Adrenal gland (tissue), 12 donors: ENCODE measurements around the gene CLDN15. TPM values are rescaled to one million over a fixed set of nuclear protein-coding genes. Genes with fewer than 3 reads are reported as not detected.

Experiments
- DNase-seq, 7 donors: peaks; one replicate each; pipeline ENCODE4 v3.0.0-alpha.2; 2019 to 2020
- H3K27ac ChIP-seq, 5 donors: fragments of 200-600 bp; sonication (generic) in 4 of 5; 1 replicate in 3 of 5; 2 replicates in 2 of 5; pipeline versions ENCODE4 v1.5.1 to v1.8.0; 2016 to 2020; ENCODE audit warnings: mild to moderate bottlenecking in 1 of 5
- H3K27me3 ChIP-seq: fragments of 200-600 bp; 2 replicates; pipeline ENCODE4 v1.8.0; 2021
- H3K36me3 ChIP-seq, 2 donors: fragments of 200-600 bp; replicated peaks in 1 of 2; 1 replicate in 1 of 2; 2 replicates in 1 of 2; pipeline versions ENCODE4 v1.5.1 to v1.8.0; 2018 to 2022
- H3K4me1 ChIP-seq, 2 donors: fragments of 200-600 bp; replicated peaks in 1 of 2; 1 replicate in 1 of 2; 2 replicates in 1 of 2; pipeline versions ENCODE4 v1.5.1 to v1.8.0; 2018 to 2021
- H3K4me3 ChIP-seq, 4 donors: fragments of 200-600 bp; sonication (generic) in 3 of 4; one replicate each; pipeline ENCODE4 v1.5.1; 2016 to 2018
- H3K9me3 ChIP-seq, 3 donors: fragments of 200-600 bp; sonication (generic) in 1 of 3; replicated peaks in 1 of 3; 1 replicate in 2 of 3; 2 replicates in 1 of 3; pipeline versions ENCODE4 v1.5.1 to v1.8.0; 2016 to 2021
- POLR2A ChIP-seq, 2 donors: fragments of 450-650 bp; IDR thresholded peaks; one replicate each; pipeline ENCODE4 v1.6.1; 2017; ENCODE audit warnings: antibody characterized with exemption in 2 of 2, mild to moderate bottlenecking in 2 of 2, moderate library complexity in 1 of 2
- WGBS, 4 donors: extraction: QIAGEN DNeasy Blood & Tissue Kit in 2 of 4; methylation state at CpG; one replicate each; pipeline versions ENCODE4 v1.1.5 to v1.1.7; 2013 to 2017; 5-methylcytosine and 5-hydroxymethylcytosine counted together
- intact Hi-C, 2 donors: fragments of 100-400 bp; cut with DNase I; formaldehyde crosslinking; loops; one replicate each; pipeline versions ENCODE4 v1.14.1 to v1.15.0; 2022 to 2023
- polyA plus RNA-seq, 3 donors: library from polyadenylated mRNA; stranded (reverse); fragments of 200-250 nt in 2 of 3; fragments of 350-450 nt in 1 of 3; fragmentation: Illumina TruSeq in 1 of 3; extraction: RNeasy Lipid Tissue Mini Kit (QIAGEN cat#74804) in 1 of 3; gene quantifications; one replicate each; pipeline ENCODE4 v1.2.3, GENCODE V29; 2013 to 2014
- total RNA-seq, 9 donors: library from RNA; depleted of rRNA in 4 of 9; stranded (reverse); fragments of >200 nt in 4 of 9; fragments of 120-200 nt in 1 of 9; fragmentation: NEBNext Ultra II Directional in 1 of 9; extraction: Animal tissue kit (Norgen Biotek cat#: 25700) in 1 of 9; gene quantifications; one replicate each; pipeline versions ENCODE4 v1.1.0 to v1.2.4, GENCODE V29; 2013 to 2023
- TF ChIP-seq, protein P1 (sequence below), 6 experiments: fragments of 450-650 bp in 4 of 6; fragments of 200-600 bp in 2 of 6; sonication (generic) in 1 of 6; IDR thresholded peaks; 1 replicate in 5 of 6; 2 replicates in 1 of 6; pipeline versions ENCODE4 v1.5.1 to v1.8.0; 2016 to 2021; ENCODE audit warnings: antibody characterized with exemption in 6 of 6, mild to moderate bottlenecking in 2 of 6, moderate library complexity in 1 of 6
- donor health status: healthy with polysubstance abuse.
- donor health status: Bipolar disorder and iron deficiency.
- donor health status: DM: yes; HTN: yes; CAD: no.
- donor health status: DM: no; HTN: no; CAD: no.
- donor health status: DM: no; HTN: no; CAD: no.
- donor health status: DM: yes; HTN: yes; CAD: no.

Gene CLDN15
- total and polyA plus RNA-seq, 12 donors, result 0.70 to 10.9 (median 4.1) TPM

DNA sequence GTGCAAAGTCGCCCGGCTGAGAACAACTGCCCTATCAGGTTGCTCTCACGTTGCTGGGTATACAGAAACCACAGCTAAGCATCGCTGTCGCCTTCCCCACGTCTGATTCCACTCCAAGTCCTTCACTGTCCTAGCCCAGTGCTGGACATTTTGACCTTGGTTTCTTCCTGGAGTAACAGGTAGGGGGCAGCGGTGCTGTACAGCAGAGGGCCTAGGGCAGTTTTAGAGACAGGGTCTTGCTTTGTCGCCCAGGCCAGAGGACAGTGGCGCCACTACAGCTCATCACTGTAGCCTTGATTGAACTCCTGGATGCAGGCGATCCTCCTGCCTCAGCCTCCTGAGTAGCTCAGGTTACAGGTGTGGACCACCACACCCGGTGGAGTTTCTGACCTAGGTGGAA is 2.6 kb downstream of the CLDN15 start:
- intact Hi-C loops, result no loop called here

DNA sequence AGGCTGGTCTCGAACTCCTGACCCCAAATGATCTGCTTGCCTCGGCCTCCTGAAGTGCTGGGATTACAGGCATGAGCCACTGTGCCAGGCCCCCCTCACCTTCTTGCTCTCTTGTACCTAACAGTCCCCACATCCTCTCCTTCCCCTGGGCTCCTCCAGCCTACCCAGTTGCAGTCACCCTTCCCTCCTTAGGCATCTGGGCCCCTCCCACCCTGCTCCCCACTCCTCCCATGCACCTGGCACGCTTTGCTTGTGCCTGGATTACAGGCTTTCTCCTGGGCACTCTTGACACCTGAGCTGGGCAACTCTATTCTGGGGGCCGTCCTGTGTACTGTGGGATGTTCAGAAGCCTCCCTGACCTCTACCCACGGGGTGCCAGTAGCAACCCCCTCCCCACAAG is 3.0 kb downstream of the CLDN15 start:
- Histone ChIP-seq H3K9me3 (no peaks in the 10 kb centered on the region), H3K4me3 (no peak overlapping the region), H3K27ac (no peak overlapping the region), H3K4me1 (peaks cover 12 to 26% of the 10 kb centered on the region in 2 donors), H3K36me3 (peaks cover 0 to 15% of the 10 kb centered on the region in 2 donors), H3K27me3 (no peaks in the 10 kb centered on the region)
- intact Hi-C loops, result loop anchor here in 1 of 2 donors (5.0 kb wide), 1 partner anchor 52 kb away; the partner anchor contains the start of gene NAT16
- no peak for DNase-seq
- WGBS, 4 donors, result 81 to 91% (median 88%) methylated on average over 3 to 5 of the region's 5 CpGs
- TF ChIP-seq, protein P1, sequence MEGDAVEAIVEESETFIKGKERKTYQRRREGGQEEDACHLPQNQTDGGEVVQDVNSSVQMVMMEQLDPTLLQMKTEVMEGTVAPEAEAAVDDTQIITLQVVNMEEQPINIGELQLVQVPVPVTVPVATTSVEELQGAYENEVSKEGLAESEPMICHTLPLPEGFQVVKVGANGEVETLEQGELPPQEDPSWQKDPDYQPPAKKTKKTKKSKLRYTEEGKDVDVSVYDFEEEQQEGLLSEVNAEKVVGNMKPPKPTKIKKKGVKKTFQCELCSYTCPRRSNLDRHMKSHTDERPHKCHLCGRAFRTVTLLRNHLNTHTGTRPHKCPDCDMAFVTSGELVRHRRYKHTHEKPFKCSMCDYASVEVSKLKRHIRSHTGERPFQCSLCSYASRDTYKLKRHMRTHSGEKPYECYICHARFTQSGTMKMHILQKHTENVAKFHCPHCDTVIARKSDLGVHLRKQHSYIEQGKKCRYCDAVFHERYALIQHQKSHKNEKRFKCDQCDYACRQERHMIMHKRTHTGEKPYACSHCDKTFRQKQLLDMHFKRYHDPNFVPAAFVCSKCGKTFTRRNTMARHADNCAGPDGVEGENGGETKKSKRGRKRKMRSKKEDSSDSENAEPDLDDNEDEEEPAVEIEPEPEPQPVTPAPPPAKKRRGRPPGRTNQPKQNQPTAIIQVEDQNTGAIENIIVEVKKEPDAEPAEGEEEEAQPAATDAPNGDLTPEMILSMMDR (IDR thresholded peaks at IDR 0.05), result no peak
- no peak for TF ChIP-seq POLR2A (IDR thresholded peaks at IDR 0.05)

More for the DNA sequence above, 2.6 kb downstream of the CLDN15 start:
- peaks cover 16 to 30% of the 10 kb centered on the region in 2 donors for H3K4me1 ChIP-seq
- H3K4me3 ChIP-seq, result no peak overlapping the region
- 49 to 70% (median 67%) methylated on average over 4 to 11 of the region's 11 CpGs for WGBS, 4 donors
- DNase-seq, result no peak
- no peak for TF ChIP-seq POLR2A (IDR thresholded peaks at IDR 0.05)
- TF ChIP-seq, protein P1 (IDR thresholded peaks at IDR 0.05), result peak in 1 of 6 experiments; percentile 19
- no peak overlapping the region for H3K27ac ChIP-seq
- H3K36me3 ChIP-seq, result peaks cover 0 to 19% of the 10 kb centered on the region in 2 donors
- H3K9me3 ChIP-seq, result no peaks in the 10 kb centered on the region
- H3K27me3 ChIP-seq, result no peaks in the 10 kb centered on the region

DNA sequence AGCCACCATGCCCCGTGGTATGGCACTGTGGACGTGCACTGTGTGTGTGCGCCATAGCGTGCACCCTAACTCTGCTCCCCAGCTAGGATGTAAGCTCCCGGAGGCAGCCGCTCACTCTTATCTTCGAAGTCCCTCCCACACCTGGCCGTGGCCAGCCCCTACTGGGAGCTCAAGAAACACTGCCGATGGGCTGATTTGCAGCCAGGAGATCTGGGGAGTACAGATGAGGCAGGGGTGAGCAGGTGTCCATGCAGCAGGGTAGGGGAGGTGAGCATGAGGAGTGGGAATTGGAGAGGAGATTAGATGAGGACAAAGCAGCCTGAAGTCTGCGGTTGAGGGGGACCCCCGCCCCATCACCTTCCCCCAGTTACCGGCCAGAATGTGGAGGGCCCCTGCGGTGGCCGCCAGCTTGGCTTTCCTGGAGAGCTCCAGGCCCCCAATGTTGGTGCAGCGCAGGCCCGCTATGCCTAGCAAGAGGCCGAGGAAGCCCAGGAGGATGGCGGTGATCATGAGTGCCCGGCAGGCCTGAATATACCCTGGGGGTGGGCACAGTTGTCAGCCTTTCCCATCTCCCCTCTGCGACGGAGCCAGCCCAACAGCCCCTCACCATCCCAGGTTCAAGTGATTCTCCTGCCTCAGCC is 3.6 kb downstream of the CLDN15 start:
- Histone ChIP-seq H3K27me3 (no peaks in the 10 kb centered on the region), H3K27ac (no peak overlapping the region), H3K9me3 (no peaks in the 10 kb centered on the region), H3K4me1 (peaks cover 6 to 20% of the 10 kb centered on the region in 2 donors), H3K36me3 (peaks cover 0 to 9% of the 10 kb centered on the region in 2 donors), H3K4me3 (no peak overlapping the region)
- no peak for DNase-seq
- WGBS, 4 donors, result 87 to 93% (median 89%) methylated on average over 7 to 21 of the region's 21 CpGs
- TF ChIP-seq POLR2A (IDR thresholded peaks at IDR 0.05), result no peak
- TF ChIP-seq, protein P1 (IDR thresholded peaks at IDR 0.05), result no peak
- intact Hi-C loops, result loop anchor here in 1 of 2 donors (5.0 kb wide), 1 partner anchor 52 kb away; the partner anchor contains the start of gene NAT16

DNA sequence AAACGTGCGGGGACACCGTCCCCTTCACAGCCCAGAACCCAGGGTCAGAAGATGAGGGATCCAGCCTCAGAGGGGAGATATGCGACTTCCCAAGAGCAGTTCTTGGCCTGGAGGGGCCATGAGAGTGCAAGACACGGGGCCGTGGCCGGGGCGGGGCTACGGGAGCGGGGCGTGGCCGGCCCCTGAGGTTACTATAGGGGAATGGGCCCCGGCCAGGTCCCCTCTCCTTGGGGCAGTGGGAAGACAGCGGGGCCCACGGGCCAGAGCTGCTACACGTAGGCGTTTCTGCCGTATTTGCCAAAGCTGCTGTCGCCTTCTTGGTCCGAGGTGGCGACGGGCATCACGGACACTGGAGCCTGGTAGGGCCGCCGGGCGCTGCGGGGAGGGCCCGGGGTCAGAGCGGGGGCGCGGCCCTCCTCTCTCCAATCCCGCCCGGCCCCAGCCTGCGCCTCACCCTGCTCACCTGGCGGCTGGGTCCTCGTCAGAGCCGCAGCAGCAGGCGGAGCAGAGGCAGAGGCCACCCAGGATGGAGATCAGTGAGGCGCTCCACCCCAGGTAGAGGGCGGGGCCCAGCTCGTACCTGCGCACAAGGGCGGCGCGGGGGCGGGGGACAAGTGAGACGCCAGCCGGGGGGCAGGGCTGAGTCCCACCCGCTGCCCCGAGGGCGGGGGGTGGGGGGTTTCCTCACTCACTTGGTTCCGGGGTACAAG is 5.3 kb downstream of the CLDN15 start:
- peak overlapping the region in 1 of 4 donors; percentile 42 for H3K4me3 ChIP-seq
- H3K9me3 ChIP-seq, result no peaks in the 10 kb centered on the region
- 25 to 55% (median 41%) methylated on average over 3 to 52 of the region's 52 CpGs for WGBS, 4 donors
- peaks cover 0 to 12% of the 10 kb centered on the region in 2 donors for H3K4me1 ChIP-seq
- peaks cover 0 to 12% of the 10 kb centered on the region in 2 donors for H3K36me3 ChIP-seq
- intact Hi-C loops, result loop anchor here in 1 of 2 donors (5.0 kb wide), 1 partner anchor 50 kb away; the partner anchor contains the start of gene NAT16
- no peaks in the 10 kb centered on the region for H3K27me3 ChIP-seq
- H3K27ac ChIP-seq, result peak overlapping the region in 1 of 5 donors; percentile 29
- TF ChIP-seq, protein P1 (IDR thresholded peaks at IDR 0.05), result no peak
- no peak for TF ChIP-seq POLR2A (IDR thresholded peaks at IDR 0.05)
- peak in 1 of 7 donors; percentile 11 for DNase-seq
